Left hindlimb (tissue), 1 donor: Measurements from ENCODE around the gene SMC4.

Experiments
- DNase-seq: peaks from one replicate; pipeline ENCODE4 v3.0.0-alpha.2; 2018

SMC4 gene

DNA sequence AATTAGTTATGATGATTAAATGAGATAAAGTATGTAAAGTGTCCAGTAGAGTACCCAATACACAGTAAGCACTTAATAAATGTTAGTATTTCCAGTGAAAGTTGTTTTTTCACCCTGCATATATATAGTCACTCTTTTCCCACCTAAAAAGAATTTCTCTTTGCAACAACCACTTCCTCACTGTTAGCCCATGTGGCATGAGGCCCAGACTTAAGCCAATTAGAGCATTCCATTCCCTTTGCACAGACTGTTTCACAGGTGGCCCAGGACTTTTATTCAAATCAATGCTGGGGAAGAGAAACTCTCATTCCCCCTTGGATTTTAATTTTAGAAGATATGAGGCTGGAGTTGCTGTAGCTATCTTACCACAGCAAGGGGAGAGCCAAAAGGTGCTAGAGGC, 4.2 kb upstream of the SMC4 start:
- DNase-seq: no peak

- DNase-seq: no peak
These were observed 678 bp upstream of the SMC4 start for GRCh38 chr3:160398820-160399124.

- peak; percentile 59 for DNase-seq
These were observed 716 bp downstream of the SMC4 start for GRCh38 chr3:160400030-160400701.

DNA sequence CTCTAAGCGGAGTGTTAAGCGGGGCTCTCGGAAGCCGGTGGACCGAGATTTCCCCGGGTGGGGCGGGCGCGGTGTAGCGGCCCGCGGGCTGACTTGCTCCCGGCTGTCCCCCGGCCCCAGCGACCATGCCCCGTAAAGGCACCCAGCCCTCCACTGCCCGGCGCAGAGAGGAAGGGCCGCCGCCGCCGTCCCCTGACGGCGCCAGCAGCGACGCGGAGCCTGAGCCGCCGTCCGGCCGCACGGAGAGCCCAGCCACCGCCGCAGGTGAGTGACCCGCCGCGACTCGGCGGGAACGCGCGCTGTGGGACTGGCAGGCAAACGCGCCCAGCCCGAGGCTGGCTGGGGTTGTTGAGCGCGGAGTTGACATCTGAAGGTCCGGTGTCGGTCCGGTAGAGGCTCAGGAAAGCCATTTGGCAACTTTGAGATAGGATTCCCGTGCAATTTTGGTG, 1.3 kb downstream of the SMC4 start:
- peak; percentile 40 for DNase-seq

- DNase-seq: peak; percentile 44
These were observed 2.0 kb downstream of the SMC4 start for GRCh38 chr3:160401291-160402095.

GRCh38 chr3:160402221-160403027, 3.0 kb downstream of the SMC4 start:
- no peak for DNase-seq

GRCh38 chr3:160403028-160403545, 3.6 kb downstream of the SMC4 start:
- no peak for DNase-seq

- no peak for DNase-seq
These were observed 4.5 kb downstream of the SMC4 start for GRCh38 chr3:160403796-160404470.

- DNase-seq: no peak
These were observed 10.6 kb downstream of the SMC4 start for GRCh38 chr3:160409812-160410610.

DNA sequence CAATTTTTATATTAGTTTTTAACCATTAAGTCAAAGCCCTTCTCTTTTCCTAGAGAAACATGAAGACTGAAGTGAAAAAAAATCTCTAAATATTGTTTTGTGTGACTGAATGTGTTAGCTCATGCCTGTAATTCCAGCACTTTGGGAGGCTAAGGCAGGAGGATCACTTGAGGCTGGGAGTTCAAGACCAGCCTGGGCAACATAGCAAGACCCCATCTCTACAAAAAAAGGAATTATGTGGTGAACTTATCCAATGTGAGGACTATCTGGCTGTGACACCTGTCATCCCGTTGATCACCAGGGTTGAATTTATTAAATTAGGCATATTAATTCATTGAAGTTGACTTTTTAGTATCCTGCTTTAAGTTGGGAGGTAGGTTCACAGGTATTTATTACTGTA, 13.0 kb downstream of the SMC4 start:
- no peak for DNase-seq

DNA sequence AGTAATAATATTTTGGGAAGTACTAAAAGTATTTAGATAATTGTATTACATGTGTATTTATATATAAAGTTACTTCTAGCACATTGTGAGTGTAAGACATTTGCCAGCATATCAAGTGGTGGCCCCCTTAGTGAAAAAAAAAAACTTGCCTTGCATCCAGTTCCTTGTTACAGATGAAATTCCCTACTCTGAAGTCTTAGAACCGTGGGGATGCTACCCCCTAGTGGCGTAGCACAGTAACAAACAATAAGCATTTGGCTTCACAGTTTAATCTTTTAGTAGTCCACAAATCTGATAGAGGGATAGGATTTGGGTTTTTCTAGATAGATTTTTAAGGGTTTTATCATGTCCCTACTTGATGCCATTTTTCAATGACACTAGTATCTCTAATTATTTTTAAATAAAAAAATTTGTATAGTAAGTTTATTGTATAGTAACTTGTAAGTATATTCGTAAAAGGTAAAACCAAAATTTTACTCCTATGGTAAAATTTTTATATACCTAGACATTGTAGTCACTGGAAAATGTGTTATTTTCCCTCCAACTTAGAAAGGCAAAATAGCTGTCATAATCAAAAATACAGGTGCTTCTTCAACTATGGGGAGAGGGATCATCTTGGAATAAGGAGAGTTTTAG, 14.3 kb downstream of the SMC4 start:
- DNase-seq: peak; percentile 71

GRCh38 chr3:160417311-160417710, 17.9 kb downstream of the SMC4 start:
- no peak for DNase-seq

- no peak for DNase-seq
These were observed 28.5 kb downstream of the SMC4 start for GRCh38 chr3:160427832-160428424.

DNA sequence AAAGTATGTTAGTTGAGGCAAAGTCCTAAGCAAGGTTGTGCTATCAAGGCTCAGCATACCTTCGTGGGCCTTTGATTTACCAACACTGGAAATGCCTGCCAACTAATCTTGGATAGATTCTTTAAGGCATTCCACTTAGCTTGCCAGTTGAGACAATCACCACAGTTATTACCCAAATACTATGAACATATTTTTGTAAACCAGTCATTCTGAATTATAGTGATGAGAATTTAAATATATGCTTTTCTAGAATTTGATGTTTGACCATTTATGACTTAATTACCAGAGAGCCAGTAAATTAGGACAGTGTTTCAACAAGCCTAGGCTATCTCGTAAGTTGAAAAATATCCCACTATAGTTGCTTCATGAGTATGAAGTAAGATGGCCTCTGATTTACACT, 34.6 kb downstream of the SMC4 start:
- DNase-seq: no peak

DNA sequence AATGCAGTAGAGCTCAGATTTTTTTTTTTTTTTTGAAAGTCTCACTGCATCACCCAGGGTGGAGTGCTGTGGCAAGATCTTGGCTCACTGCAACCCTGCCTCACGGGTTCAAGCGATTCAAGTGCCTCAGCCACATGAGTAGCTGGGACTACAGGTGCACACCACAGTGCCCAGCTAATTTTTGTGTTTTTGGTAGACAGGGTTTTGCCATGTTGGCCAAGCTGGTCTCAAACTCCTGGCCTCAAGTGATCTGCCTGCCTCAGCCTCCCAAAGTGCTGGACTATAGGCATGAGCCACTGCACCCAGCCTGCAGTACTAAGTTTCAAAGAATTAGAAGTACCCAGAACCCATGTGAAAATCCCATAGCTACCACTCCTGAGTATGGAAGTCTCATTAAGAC, 35.6 kb downstream of the SMC4 start:
- no peak for DNase-seq

GRCh38 chr3:160435747-160436146, 36.3 kb downstream of the SMC4 start:
- no peak for DNase-seq

- no peak for DNase-seq
These were observed 37.6 kb downstream of the SMC4 start for GRCh38 chr3:160437083-160437455.

DNA sequence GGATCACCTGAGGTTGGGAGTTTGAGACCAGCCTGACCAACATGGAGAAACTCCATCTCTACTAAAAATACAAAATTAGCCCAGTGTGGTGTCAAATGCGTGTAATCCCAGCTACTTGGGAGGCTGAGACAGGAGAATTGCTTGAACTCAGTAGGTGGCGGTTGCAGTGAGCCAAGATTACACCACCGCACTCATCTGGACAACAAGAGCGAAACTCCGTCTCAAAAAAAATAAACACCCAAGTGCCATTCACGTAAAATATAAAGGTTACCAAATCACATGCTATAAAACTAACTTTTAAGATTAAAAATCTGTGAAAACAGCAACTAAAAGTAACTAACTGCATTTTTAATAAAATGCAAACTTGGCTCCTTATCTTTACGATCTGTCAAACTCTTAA, 41.2 kb downstream of the SMC4 start:
- DNase-seq: no peak

GRCh38 chr3:160444411-160444810, 45.0 kb downstream of the SMC4 start:
- DNase-seq: no peak

DNA sequence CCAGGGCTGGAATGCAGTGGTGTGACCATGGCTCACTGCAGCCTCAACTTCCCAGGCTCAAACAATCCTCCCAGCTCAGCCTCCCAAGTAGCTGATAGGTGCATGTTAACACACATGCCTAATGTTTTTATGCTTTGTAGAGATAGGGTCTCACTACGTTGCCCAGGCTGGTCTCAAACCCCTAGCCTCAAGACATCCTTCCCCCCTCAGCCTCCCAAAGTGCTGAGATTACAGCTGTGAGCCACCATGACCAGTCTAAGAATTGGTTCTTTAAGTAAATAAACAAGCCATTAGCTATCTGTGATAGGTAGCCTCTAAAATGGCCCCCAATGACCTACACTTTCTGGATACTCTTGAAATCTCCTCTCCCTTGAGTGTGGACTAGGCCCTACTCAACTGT, 46.4 kb downstream of the SMC4 start:
- no peak for DNase-seq

DNA sequence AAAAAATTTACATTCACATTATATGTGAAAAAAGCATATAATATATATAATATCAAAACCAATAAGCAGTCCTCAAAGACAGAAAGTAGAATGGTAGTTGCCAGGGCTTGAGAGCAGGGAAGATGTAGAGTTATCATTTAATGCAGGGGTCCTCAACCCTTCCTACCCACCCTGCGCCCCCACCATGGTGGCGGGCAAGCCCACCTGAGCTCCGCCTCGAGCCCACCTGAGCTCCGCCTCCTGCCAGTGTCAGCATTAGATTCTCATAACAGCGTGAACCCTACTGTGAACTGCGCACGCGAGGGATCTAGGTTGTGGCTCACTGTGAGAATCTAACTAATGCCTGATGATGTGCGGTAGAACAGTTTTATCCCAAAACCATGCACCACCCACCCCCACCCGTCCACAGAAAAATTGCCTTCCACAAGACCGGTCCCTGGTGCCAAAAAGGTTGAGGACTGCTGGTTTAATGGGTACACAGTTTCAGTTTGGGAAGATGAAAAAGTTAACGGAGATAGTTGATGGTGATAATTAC, 47.1 kb downstream of the SMC4 start:
- no peak for DNase-seq
